ENCODE measurements around the gene RNF103.

The RNF103 gene

GRCh38 chr2:86566821-86567190, 56.9 kb downstream of the RNF103 start:
- TF ChIP-seq SUZ12 (IDR thresholded peaks at IDR 0.05; ENCODE audit: extremely low read depth, insufficient read depth, insufficient read length) (no peak), ZNF274 (IDR thresholded peaks at IDR 0.05; ENCODE audit: low read depth, low read length) (no peak), YY1 (IDR thresholded peaks at IDR 0.05; ENCODE audit: insufficient read depth, insufficient read length) (no peak)
- Histone ChIP-seq H3K27me3 (ENCODE audit: insufficient read depth, insufficient read length) (no peaks in the 10 kb centered on the region), H3K36me3 (ENCODE audit: insufficient read depth, insufficient read length, low read length) (no peaks in the 10 kb centered on the region), H3K4me1 (ENCODE audit: insufficient read depth, insufficient read length) (peaks cover 4% of the 10 kb centered on the region), H3K9ac (ENCODE audit: insufficient read length, low read depth) (no peak overlapping the region), H3K9me3 (ENCODE audit: insufficient read depth, low read length) (peaks cover 9% of the 10 kb centered on the region; the same call in 1 of the 2 replicates), H3K4me3 (ENCODE audit: insufficient read length, low read depth) (no peak overlapping the region)
- no peak for DNase-seq (ENCODE audit: low read depth, low spot score)

GRCh38 chr2:86566158-86566820, 57.4 kb downstream of the RNF103 start:
- Histone ChIP-seq H3K36me3 (ENCODE audit: insufficient read depth, insufficient read length, low read length) (no peaks in the 10 kb centered on the region), H3K9ac (ENCODE audit: insufficient read length, low read depth) (no peak overlapping the region), H3K4me3 (ENCODE audit: insufficient read length, low read depth) (no peak overlapping the region), H3K27me3 (ENCODE audit: insufficient read depth, insufficient read length) (no peaks in the 10 kb centered on the region), H3K9me3 (ENCODE audit: insufficient read depth, low read length) (peaks cover 9% of the 10 kb centered on the region; the same call in 1 of the 2 replicates), H3K4me1 (ENCODE audit: insufficient read depth, insufficient read length) (peaks cover 4% of the 10 kb centered on the region)
- no peak for DNase-seq (ENCODE audit: low read depth, low spot score)
- no peak for TF ChIP-seq YY1 (IDR thresholded peaks at IDR 0.05; ENCODE audit: insufficient read depth, insufficient read length)
- TF ChIP-seq ZNF274 (IDR thresholded peaks at IDR 0.05; ENCODE audit: low read depth, low read length) = no peak
- TF ChIP-seq SUZ12 (IDR thresholded peaks at IDR 0.05; ENCODE audit: extremely low read depth, insufficient read depth, insufficient read length) = no peak

- Histone ChIP-seq H3K9ac (ENCODE audit: insufficient read length, low read depth) (peak overlapping the region; percentile 28), H3K36me3 (ENCODE audit: insufficient read depth, insufficient read length, low read length) (peaks cover 11% of the 10 kb centered on the region), H3K4me1 (ENCODE audit: insufficient read depth, insufficient read length) (peaks cover 4% of the 10 kb centered on the region), H3K4me3 (ENCODE audit: insufficient read length, low read depth) (peak overlapping the region; percentile 69), H3K9me3 (ENCODE audit: insufficient read depth, low read length) (peaks cover 9% of the 10 kb centered on the region; the same call in 1 of the 2 replicates), H3K27me3 (ENCODE audit: insufficient read depth, insufficient read length) (no peaks in the 10 kb centered on the region)
- TF ChIP-seq ZNF274 (IDR thresholded peaks at IDR 0.05; ENCODE audit: low read depth, low read length) (no peak), YY1 (IDR thresholded peaks at IDR 0.05; ENCODE audit: insufficient read depth, insufficient read length) (no peak), SUZ12 (IDR thresholded peaks at IDR 0.05; ENCODE audit: extremely low read depth, insufficient read depth, insufficient read length) (no peak)
- no peak for DNase-seq (ENCODE audit: low read depth, low spot score)
Observed at GRCh38 chr2:86563650-86564061, 60.0 kb downstream of the RNF103 start.

GRCh38 chr2:86562922-86563649, 60.6 kb downstream of the RNF103 start, which contains the start of gene CHMP3:
Gene CHMP3, minus strand, starts transcription at chr2:86563443. Its CDS starts 95 bp downstream, at chr2:86563348.
- H3K4me3 ChIP-seq (ENCODE audit: insufficient read length, low read depth) = peak within 1 kb of the TSS; percentile 69
- peaks cover 9% of the 10 kb centered on the region; the same call in 1 of the 2 replicates for H3K9me3 ChIP-seq (ENCODE audit: insufficient read depth, low read length)
- H3K9ac ChIP-seq (ENCODE audit: insufficient read length, low read depth) = peak within 1 kb of the TSS; percentile 89
- H3K36me3 ChIP-seq (ENCODE audit: insufficient read depth, insufficient read length, low read length) = peaks cover 11% of the 10 kb centered on the region
- TF ChIP-seq ZNF274 (IDR thresholded peaks at IDR 0.05; ENCODE audit: low read depth, low read length) (no peak), SUZ12 (IDR thresholded peaks at IDR 0.05; ENCODE audit: extremely low read depth, insufficient read depth, insufficient read length) (no peak), YY1 (IDR thresholded peaks at IDR 0.05; ENCODE audit: insufficient read depth, insufficient read length) (no peak)
- H3K27me3 ChIP-seq (ENCODE audit: insufficient read depth, insufficient read length) = no peaks in the 10 kb centered on the region
- peaks cover 4% of the 10 kb centered on the region for H3K4me1 ChIP-seq (ENCODE audit: insufficient read depth, insufficient read length)
- DNase-seq (ENCODE audit: low read depth, low spot score) = peak; percentile 94

GRCh38 chr2:86562485-86562921, 61.2 kb downstream of the RNF103 start:
- Histone ChIP-seq H3K4me3 (ENCODE audit: insufficient read length, low read depth) (peak overlapping the region; percentile 69), H3K9me3 (ENCODE audit: insufficient read depth, low read length) (peaks cover 9% of the 10 kb centered on the region; the same call in 1 of the 2 replicates), H3K9ac (ENCODE audit: insufficient read length, low read depth) (peak overlapping the region; percentile 89), H3K36me3 (ENCODE audit: insufficient read depth, insufficient read length, low read length) (peaks cover 11% of the 10 kb centered on the region), H3K27me3 (ENCODE audit: insufficient read depth, insufficient read length) (no peaks in the 10 kb centered on the region), H3K4me1 (ENCODE audit: insufficient read depth, insufficient read length) (peaks cover 4% of the 10 kb centered on the region)
- DNase-seq (ENCODE audit: low read depth, low spot score) = no peak
- no peak for TF ChIP-seq ZNF274 (IDR thresholded peaks at IDR 0.05; ENCODE audit: low read depth, low read length)
- TF ChIP-seq YY1 (IDR thresholded peaks at IDR 0.05; ENCODE audit: insufficient read depth, insufficient read length) = no peak
- no peak for TF ChIP-seq SUZ12 (IDR thresholded peaks at IDR 0.05; ENCODE audit: extremely low read depth, insufficient read depth, insufficient read length)

GRCh38 chr2:86557836-86558235, 65.8 kb downstream of the RNF103 start:
- no peak for DNase-seq (ENCODE audit: low read depth, low spot score)
- no peak overlapping the region for H3K9ac ChIP-seq (ENCODE audit: insufficient read length, low read depth)
- no peak for TF ChIP-seq ZNF274 (IDR thresholded peaks at IDR 0.05; ENCODE audit: low read depth, low read length)
- no peak for TF ChIP-seq SUZ12 (IDR thresholded peaks at IDR 0.05; ENCODE audit: extremely low read depth, insufficient read depth, insufficient read length)
- TF ChIP-seq YY1 (IDR thresholded peaks at IDR 0.05; ENCODE audit: insufficient read depth, insufficient read length) = no peak
- H3K9me3 ChIP-seq (ENCODE audit: insufficient read depth, low read length) = peaks cover 10% of the 10 kb centered on the region; the same call in 1 of the 2 replicates
- no peaks in the 10 kb centered on the region for H3K27me3 ChIP-seq (ENCODE audit: insufficient read depth, insufficient read length)
- H3K4me1 ChIP-seq (ENCODE audit: insufficient read depth, insufficient read length) = no peaks in the 10 kb centered on the region
- H3K36me3 ChIP-seq (ENCODE audit: insufficient read depth, insufficient read length, low read length) = peaks cover 15% of the 10 kb centered on the region
- H3K4me3 ChIP-seq (ENCODE audit: insufficient read length, low read depth) = no peak overlapping the region

GRCh38 chr2:86556508-86556907, 67.2 kb downstream of the RNF103 start:
- H3K4me3 ChIP-seq (ENCODE audit: insufficient read length, low read depth) = no peak overlapping the region
- H3K4me1 ChIP-seq (ENCODE audit: insufficient read depth, insufficient read length) = no peaks in the 10 kb centered on the region
- H3K27me3 ChIP-seq (ENCODE audit: insufficient read depth, insufficient read length) = no peaks in the 10 kb centered on the region
- no peak for TF ChIP-seq YY1 (IDR thresholded peaks at IDR 0.05; ENCODE audit: insufficient read depth, insufficient read length)
- no peak for TF ChIP-seq ZNF274 (IDR thresholded peaks at IDR 0.05; ENCODE audit: low read depth, low read length)
- TF ChIP-seq SUZ12 (IDR thresholded peaks at IDR 0.05; ENCODE audit: extremely low read depth, insufficient read depth, insufficient read length) = no peak
- peaks cover 15% of the 10 kb centered on the region for H3K36me3 ChIP-seq (ENCODE audit: insufficient read depth, insufficient read length, low read length)
- peak; percentile 22 for DNase-seq (ENCODE audit: low read depth, low spot score)
- H3K9me3 ChIP-seq (ENCODE audit: insufficient read depth, low read length) = peaks cover 20% of the 10 kb centered on the region; the same call in 1 of the 2 replicates
- no peak overlapping the region for H3K9ac ChIP-seq (ENCODE audit: insufficient read length, low read depth)

All from NT2/D1 (cell line).